ES-I3 (cell line): Measurements from ENCODE around the gene EXOC8.

Experiments
- H3K36me3 ChIP-seq: 2 replicates; pipeline ENCODE4 v1.6.1; 2013; ENCODE audit warnings: mild to moderate bottlenecking, low read length, control low read depth, moderate library complexity; ENCODE audit not compliant: insufficient read depth
- H3K4me1 ChIP-seq: 2 replicates; pipeline ENCODE4 v1.6.1; 2013; ENCODE audit warnings: mild to moderate bottlenecking, control low read depth, low read length; ENCODE audit not compliant: insufficient read depth
- H3K9ac ChIP-seq: 2 replicates; pipeline ENCODE4 v1.6.1; 2013; ENCODE audit warnings: low read depth, mild to moderate bottlenecking, low read length, moderate library complexity
- H3K9me3 ChIP-seq: 2 replicates; pipeline ENCODE4 v1.6.1; 2013; ENCODE audit warnings: mild to moderate bottlenecking, low read length, moderate library complexity; ENCODE audit not compliant: control insufficient read depth, insufficient read depth

Gene EXOC8

DNA sequence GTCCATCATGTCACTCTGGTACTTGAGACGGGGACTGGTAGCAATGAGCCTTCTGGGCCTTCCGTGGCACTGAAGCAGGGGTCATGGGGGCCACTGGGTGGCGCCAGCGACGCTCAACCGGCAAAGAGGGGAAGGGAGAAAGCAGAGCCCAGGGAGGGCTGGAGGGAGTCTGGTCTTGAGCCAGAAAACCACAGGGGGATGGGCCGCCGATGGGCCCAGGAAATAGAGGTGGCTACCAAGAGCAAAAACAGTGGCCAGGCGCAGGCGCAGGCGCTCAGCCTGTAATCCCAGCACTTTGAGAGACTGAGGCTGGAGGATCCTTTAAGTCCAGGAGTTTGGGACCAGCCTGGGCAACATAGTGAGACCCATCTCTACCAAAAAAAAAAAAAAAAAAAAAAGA is 21.8 kb downstream of the EXOC8 start:
- no peaks in the 10 kb centered on the region for H3K9me3 ChIP-seq
- H3K9ac ChIP-seq: no peak overlapping the region
- no peaks in the 10 kb centered on the region for H3K4me1 ChIP-seq
- no peaks in the 10 kb centered on the region for H3K36me3 ChIP-seq

DNA sequence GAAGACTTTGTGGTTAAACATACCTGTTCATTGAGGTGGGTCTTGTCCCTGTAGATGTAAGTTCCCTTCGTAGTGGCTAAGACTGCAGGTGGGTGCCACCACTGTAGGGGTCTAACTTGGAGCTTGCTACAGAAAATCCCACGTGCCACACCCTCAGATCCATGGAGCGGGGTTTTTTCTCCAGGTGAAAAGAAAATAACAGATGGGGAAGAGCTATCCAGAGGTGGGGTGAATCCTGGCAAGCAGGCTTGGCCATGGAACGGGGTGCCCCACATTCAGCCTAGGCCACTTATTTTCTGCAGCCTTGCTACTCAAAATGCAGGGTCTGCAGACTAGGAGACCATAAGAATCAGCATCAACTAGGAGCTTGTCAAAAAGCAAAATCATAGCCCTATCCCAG is 24.0 kb downstream of the EXOC8 start:
- no peaks in the 10 kb centered on the region for H3K9me3 ChIP-seq
- no peaks in the 10 kb centered on the region for H3K4me1 ChIP-seq
- H3K9ac ChIP-seq: no peak overlapping the region
- no peaks in the 10 kb centered on the region for H3K36me3 ChIP-seq

DNA sequence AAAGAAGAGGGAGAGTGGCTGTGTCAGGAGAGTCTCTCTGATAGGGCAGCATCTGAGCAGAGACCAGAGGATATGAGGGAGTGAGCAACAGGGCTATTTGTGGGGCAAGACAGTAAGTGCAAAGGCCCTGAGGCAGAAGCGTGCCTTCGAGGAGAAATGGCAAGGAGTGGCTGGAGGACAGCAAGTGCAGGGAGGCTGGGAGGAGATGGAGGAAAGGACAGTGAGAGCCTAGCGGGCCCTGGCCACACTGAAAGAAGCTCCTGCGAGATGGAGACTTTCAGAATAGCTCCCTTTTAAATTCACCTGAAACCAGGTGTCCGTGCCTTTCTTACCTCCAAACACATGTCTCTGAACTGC is 25.2 kb downstream of the EXOC8 start:
- Histone ChIP-seq H3K9me3 (no peaks in the 10 kb centered on the region), H3K36me3 (no peaks in the 10 kb centered on the region)

DNA sequence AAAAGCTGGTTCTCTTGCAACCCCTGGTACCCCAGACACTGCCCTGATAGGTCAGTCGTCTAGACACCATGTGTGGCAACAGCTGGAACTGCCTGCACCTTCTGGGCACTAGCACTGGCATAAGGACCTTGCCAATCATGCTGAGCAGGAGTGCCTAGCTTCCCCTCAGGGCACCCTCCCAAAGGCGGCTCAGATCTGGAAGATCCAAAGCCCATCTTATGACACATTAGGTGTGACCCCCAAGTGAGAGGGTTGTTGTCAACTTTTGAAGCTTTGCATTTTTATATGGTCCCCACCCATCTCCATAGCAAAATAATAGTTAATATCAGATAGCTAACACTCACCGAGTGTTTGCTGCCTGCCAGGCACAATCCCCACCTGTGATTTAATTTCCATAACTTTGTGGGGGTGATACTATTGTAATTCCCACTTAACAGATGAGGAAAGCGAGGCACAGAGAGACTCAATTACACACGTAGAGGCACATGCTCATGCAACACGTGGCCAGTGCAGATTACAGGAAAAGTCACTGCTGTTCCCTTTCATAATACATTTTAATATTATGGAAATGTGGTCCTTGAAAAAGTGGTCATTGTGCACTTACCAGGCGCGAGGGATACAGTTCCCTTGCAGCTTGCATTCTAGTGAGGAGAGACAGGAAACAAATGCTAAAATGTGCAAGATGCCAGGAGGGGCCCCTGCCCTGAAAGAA is 25.8 kb downstream of the EXOC8 start:
- Histone ChIP-seq H3K9ac (no peak overlapping the region), H3K4me1 (no peaks in the 10 kb centered on the region), H3K9me3 (no peaks in the 10 kb centered on the region), H3K36me3 (no peaks in the 10 kb centered on the region)

More for the DNA sequence above, 25.2 kb downstream of the EXOC8 start:
- H3K4me1 ChIP-seq: no peaks in the 10 kb centered on the region
- no peak overlapping the region for H3K9ac ChIP-seq

DNA sequence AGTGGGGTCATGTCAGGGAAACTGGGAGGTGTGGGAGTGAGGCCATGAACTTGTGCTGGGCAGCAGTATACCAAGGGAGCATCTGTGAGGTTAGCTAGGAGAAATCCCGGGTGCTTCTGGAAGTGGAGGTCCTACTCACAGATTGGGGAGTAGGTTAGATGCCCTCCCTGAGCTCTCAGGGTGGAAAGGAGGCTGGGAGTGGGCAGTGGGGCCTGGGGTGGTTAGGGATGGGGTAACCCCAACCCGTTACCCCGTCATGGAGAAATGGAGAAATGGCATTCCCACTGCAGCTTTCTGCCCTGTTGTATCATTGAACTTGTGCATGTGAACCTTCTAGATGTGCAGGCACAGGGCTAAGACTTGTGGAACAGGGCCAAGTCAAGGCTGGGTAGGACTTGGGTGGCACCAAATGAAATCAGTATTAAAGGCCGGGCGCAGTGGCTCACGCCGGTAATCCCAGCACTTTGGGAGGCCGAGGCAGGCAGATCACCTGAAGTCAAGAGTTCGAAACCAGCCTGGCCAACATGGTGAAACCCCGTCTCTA is 27.2 kb downstream of the EXOC8 start:
- no peaks in the 10 kb centered on the region for H3K9me3 ChIP-seq
- no peaks in the 10 kb centered on the region for H3K4me1 ChIP-seq
- H3K9ac ChIP-seq: no peak overlapping the region
- H3K36me3 ChIP-seq: no peaks in the 10 kb centered on the region

DNA sequence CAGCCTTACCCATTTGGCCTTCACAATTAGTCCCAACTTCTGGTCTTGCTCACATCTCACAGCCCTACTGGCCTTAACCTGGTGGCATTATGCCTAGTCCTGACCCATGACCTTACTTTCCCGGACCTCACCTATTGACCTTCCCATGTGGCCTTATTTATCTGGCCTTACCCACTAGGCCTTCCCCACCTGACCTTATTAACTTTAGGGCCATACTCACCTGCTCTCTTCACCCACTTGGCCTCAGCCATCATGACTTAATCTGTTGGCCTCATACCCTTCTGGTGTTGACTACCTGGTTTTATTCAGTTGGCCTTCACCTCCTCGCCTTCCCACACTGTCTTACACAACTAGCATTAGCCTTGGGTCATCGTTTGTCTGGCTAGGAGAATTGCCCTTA is 35.7 kb downstream of the EXOC8 start:
- H3K36me3 ChIP-seq: no peaks in the 10 kb centered on the region
- no peaks in the 10 kb centered on the region for H3K4me1 ChIP-seq
- no peak overlapping the region for H3K9ac ChIP-seq
- H3K9me3 ChIP-seq: no peaks in the 10 kb centered on the region

DNA sequence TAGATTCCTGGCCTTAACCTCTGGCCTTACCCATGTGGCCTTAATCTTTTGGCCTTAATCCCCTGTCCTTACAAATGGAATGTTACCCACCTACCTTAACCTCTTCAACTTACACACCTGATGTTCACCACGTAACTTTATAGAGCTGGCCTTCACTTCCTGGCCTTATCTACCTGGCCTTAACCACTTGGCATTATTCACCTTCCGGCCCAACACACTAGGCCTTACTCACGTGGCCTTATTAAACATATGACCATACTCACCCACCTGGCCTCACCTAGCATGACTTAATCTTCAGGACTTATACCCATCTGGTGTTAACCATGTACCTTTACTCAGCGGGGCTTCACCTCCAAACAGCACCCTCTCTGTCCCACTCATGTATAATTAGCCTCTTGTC is 41.7 kb downstream of the EXOC8 start:
- H3K4me1 ChIP-seq: no peaks in the 10 kb centered on the region
- no peaks in the 10 kb centered on the region for H3K9me3 ChIP-seq
- H3K36me3 ChIP-seq: no peaks in the 10 kb centered on the region
- H3K9ac ChIP-seq: no peak overlapping the region

DNA sequence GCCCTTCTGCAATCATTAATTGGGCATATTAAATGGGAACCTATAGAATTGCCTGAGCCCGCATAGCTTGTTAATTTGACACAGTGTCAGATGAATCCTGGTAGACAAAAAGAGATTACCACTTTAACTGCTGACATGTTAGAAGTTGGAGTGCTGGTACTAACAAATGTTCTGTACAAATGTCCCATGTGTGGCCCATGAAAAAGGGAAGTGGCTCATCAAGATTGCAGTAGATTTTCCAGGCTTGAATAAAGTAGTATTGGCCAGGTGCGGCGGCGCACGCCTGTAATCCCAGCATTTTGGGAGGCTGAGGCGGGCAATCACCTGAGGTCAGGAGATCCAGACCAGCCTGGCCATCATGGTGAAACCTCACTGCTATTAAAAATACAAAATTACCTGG is 51.0 kb downstream of the EXOC8 start:
- H3K4me1 ChIP-seq: no peaks in the 10 kb centered on the region
- no peak overlapping the region for H3K9ac ChIP-seq
- no peaks in the 10 kb centered on the region; the same call in 1 of the 2 replicates for H3K9me3 ChIP-seq
- H3K36me3 ChIP-seq: no peaks in the 10 kb centered on the region

DNA sequence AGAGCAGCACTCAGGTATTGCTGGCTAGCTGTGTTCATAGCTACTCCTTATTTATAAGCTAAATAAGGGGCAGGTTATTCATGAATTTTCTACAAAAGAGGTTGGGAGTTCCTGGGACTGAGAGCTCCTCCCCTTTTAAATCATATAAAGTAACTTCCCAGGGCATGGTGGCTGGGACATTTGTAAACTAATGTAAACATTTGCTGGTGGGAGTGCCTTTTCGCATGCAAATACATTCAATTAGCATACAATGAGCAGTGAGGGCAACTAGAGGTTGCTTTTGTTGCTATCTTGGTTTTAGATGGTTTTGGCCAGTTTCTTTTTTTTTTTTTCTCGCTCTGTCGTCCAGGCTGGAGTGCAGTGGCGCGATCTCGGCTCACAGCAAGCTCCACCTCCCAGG is 53.2 kb downstream of the EXOC8 start:
- Histone ChIP-seq H3K4me1 (no peaks in the 10 kb centered on the region), H3K36me3 (no peaks in the 10 kb centered on the region), H3K9ac (no peak overlapping the region), H3K9me3 (no peaks in the 10 kb centered on the region; the same call in 1 of the 2 replicates)
